C4-2B (cell line): Measurements from ENCODE around the gene TMEM59L.
"Not testable (repeated sequence)": the region's sequence is repeated elsewhere in the genome, so short reads cannot be mapped to it uniquely, and the experiment has no call there.

Source experiments
- H3K27ac ChIP-seq: fragments of 450-650 bp; 2 replicates; pipeline ENCODE4 v1.5.1; 2017
- ZFX ChIP-seq: fragments of 450-650 bp; IDR thresholded peaks from 2 replicates; pipeline ENCODE4 v1.6.1; 2017
- TF ChIP-seq, protein P1 (sequence below): fragments of 450-650 bp; conservative IDR thresholded peaks from 2 replicates; pipeline ENCODE4 v1.5.1; 2017; ENCODE audit warnings: mild to moderate bottlenecking

The TMEM59L gene

DNA sequence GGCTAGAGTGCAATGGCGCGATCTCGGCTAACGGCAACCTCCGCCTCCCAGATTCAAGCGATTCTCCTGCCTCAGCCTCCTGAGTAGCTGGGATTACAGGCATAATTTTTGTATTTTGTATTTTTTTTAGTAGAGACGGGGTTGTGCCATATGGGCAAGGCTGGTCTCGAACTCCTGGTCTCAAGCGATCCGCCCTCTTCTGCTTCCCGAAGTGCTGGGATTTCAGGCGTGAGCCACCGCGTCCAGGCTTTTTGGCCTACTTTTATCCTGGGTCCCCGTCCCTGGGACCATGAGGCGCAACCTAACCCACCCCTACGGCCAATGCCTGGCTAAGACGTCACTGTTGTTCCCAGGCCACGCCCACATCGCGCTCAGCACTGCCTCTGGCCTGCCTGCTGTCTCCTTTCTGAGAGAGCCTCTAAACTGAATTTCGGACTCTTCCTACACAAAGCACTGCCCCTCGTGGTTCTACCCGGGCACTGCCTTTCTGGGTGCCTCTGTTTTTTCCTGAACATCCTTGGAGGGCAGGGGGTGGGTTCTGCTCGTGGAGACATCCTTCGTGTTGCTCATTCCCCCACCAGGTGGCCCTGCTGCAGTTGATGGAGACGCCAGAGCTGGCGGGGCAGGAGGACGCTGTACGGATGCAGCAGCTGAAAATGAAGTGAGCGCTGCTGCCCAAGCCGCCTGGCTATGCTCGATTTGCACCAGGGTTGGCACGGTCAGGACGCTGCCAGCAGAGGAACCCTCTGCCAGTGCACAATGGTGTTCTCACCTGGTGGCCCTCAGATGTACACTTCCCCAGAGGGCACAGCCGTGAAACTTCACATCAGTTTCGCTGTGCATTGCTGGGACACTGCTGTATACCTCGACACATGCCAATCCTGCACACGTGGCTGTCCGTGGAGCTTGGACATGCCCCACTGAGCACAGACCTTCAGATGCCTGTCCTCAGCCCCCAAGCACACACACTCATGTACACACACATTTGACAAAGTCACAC, 22.1 kb upstream of the TMEM59L start:
- H3K27ac ChIP-seq, result peak overlapping the region; percentile 93

DNA sequence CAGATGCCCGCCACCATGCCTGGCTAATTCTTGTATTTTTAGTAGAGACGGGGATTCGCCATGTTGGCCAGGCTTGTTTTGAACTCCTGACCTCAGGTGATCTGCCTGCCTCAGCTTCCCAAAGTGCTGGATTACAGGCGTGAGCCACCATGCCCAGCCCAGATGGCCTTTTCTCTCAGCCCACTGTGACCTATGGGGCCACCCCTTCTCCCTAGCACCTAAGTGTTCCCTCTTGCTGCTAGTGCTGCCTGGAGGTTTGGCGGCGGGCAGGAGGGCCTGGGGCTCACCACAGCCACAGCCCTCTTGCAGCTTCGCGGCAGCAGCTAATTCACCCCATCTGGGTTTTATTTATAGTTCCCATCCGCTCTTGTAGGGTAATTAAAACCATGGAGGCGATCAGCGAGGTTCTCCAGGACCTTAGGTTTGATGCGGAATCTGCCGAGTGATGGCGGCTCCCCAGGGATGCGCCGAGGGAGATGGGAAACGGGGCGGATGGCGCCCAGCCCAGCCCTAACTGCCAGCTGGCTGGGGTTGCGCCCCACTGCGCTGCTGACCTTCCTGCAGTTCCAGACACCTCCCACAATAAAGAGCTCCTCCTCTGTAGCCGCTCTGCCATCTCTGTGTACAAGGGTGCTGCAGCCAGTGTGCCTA, 20.8 kb upstream of the TMEM59L start:
- no peak overlapping the region for H3K27ac ChIP-seq

More for the DNA sequence above, 22.1 kb upstream of the TMEM59L start:
- TF ChIP-seq, protein P1, sequence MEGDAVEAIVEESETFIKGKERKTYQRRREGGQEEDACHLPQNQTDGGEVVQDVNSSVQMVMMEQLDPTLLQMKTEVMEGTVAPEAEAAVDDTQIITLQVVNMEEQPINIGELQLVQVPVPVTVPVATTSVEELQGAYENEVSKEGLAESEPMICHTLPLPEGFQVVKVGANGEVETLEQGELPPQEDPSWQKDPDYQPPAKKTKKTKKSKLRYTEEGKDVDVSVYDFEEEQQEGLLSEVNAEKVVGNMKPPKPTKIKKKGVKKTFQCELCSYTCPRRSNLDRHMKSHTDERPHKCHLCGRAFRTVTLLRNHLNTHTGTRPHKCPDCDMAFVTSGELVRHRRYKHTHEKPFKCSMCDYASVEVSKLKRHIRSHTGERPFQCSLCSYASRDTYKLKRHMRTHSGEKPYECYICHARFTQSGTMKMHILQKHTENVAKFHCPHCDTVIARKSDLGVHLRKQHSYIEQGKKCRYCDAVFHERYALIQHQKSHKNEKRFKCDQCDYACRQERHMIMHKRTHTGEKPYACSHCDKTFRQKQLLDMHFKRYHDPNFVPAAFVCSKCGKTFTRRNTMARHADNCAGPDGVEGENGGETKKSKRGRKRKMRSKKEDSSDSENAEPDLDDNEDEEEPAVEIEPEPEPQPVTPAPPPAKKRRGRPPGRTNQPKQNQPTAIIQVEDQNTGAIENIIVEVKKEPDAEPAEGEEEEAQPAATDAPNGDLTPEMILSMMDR, result peak; percentile 56
- TF ChIP-seq ZFX, result no peak

DNA sequence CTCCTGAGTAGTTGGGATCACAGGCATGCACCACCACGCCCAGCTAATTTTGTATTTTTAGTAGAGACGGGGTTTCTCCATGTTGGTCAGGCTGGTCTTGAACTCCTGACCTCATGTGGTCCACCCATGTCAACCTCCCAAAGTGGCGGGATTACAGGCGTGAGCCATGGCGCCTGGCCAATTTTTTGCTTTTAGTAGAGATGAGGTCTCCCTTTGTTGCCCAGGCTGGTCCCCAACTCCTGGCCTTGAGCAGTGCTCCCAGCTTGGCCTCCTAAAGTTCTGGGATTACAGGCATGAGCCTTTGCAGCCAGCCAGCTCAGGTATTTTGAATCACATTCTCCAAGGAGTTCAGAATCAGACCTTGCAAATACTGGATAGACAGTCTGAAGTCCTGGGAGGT, 19.9 kb upstream of the TMEM59L start:
- not testable (repeated sequence) for H3K27ac ChIP-seq

More for the DNA sequence above, 20.8 kb upstream of the TMEM59L start:
- TF ChIP-seq, protein P1, result no peak
- no peak for TF ChIP-seq ZFX

DNA sequence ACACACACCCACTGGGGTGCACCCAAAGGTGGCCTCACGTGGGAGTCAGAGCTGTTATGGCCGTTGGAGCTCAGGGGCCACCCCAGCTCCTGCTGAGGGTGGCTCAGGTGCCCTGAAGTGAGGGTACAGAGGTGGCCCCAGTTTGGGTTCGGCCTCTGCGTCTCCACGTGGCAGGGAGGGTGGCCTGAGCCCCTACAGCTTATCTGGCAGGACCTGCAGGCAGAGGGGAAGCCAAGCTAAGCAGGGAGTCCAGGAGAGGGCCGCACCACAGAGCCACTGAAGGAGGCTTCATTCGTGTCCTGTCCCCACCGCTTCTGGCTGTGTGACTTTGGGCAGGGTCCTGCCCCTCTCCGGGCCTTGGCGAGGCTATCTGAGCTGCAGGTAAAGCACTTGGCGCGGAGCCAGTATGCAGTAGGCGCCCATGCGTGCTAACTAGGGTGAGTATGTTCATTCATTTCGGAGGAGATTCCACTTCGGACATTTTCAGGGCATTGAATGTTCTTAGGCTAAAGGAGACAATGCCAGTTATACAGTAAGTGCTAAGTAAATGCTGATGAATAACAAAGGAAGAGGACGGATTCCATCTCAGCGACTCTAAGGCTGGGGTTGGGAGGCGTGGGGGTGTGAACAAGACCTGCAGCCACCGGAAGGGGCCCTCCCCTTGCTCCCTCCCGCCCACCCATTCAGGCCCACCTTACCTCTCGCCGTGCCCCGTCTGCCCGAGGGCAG, 19.1 kb upstream of the TMEM59L start:
- no peak for TF ChIP-seq ZFX
- TF ChIP-seq, protein P1, result no peak
- H3K27ac ChIP-seq, result peak overlapping the region; percentile 52

DNA sequence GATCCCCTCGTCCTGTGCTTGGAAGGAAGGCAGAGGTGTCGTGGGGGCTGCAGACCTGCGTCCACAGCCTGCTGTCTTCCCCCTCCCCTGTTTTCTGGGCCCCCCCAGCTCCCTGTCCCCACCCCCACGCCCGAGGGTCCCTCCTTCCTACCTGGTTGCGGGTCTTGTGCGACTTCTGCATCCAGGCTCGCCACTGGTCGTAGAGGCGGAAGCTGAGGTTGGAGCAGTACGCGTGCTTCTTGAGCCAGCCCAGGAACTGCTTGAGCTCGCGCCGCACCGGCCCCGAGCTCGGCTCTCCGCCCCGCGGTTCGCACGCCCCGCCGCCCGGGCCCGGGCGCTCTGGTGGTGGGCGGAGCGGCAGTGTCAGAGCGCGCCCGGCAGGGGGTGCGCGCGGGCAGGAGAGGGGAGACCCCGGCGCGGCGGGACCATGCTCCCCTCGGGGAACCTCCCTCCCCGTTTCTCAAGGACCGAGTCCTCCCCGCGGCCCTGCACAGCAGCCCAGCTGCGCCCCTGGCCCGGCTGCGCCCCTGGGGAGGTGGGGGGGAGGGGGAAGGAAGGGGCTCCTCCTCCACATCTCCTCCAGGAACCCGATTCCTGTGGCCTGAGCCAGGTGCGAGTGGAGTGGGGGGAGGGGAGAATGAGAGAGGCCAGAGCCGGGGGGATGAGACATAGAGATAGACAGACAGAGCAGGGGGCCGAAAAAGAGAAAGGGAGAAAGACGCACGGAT, 18.4 kb upstream of the TMEM59L start:
- H3K27ac ChIP-seq, result peak overlapping the region; percentile 52
- TF ChIP-seq ZFX, result no peak
- TF ChIP-seq, protein P1, result peak; percentile 97

DNA sequence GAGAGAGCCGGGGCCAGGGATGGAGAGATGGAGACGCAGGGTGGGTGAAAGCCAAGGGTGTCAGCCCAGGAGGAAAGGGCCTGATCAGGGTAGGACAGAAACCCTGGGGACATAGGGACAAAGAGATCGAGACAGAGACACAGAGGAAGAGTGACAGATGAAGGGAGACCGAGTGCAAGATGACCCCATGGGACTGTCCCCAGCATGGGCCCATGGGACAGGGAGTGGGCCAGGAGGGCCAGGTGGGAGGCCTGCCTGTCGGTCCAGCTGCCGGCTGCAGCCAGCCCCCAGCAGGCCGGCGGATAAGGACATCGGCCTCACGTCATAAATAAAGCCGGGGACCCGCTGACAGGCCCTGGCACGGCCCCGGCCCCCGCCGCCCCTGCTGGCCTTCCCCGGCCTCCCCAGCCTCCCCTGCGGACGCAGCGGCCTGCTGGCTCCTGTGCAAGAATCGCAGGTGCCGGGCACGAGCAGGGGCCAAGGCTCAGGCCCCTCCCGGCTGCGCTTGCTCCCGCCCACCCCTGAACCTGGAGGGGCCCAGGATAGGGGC, 17.8 kb upstream of the TMEM59L start:
- H3K27ac ChIP-seq, result peak overlapping the region; percentile 52
- TF ChIP-seq, protein P1, result no peak
- no peak for TF ChIP-seq ZFX

DNA sequence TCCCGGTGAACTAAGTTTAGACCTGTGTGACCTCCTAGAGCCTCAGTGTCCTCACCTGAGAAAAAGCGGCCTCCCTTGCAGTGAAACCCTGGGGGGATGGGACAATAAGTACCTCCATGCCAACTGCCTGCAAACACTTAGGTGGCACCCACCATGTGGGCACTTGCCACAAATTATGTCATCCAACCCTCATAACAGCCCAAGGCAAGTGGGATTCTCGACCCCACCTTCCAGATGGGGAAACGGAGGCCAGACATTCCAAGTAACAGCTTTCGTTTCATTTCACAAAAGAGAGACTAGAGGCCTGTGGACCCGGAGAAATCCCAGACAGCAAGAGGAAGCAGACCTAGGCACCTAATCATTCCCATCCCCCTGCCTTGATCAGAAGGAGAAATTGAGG, 17.2 kb upstream of the TMEM59L start:
- no peak for TF ChIP-seq ZFX
- TF ChIP-seq, protein P1, result no peak
- H3K27ac ChIP-seq, result no peak overlapping the region
